NB4 (cell line): ENCODE results near the gene NUBP2.

Source experiments
- POLR2A ChIP-seq: IDR thresholded peaks from 2 replicates; pipeline ENCODE4 v1.6.1; 2011; ENCODE audit warnings: mild to moderate bottlenecking; ENCODE audit not compliant: insufficient read length; ENCODE audit errors: extremely low read depth
- TF ChIP-seq, protein P1 (sequence below): IDR thresholded peaks from one replicate; pipeline ENCODE4 v1.5.1; 2012; ENCODE audit warnings: low read depth, low read length

DNA sequence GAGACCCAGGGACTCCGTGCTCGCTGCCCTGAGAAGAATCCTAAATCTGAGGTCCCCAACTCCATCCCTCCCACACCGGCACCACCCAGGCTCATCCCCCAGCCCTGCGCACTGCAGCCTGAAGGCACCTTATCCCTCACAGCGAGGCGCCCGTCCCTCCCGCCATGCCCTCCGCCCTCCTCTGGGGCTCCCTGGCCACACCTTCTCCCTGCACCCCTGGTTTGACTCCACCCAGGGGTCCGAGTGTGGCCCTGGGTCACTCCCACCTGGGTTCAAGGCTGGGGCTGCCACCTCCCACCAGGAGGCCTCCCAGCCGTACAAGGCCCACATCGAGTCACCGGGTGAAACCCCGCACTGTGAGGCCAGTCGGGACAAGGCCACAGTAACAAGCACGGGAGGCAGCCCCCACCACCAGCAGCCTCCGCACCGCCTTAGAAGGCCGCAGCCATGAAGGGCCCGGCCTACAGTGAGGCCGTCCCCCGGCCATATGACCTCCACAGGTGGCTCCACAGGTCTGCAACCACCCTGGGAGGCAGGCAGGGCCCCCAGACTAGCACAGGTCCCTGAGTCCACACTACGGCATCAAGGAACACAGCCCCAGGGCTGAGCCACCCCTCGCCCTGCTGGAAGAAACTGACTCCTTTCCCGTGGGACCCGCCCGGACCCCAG, 35.6 kb downstream of the NUBP2 start:
- no peak for TF ChIP-seq POLR2A
- TF ChIP-seq, protein P1, sequence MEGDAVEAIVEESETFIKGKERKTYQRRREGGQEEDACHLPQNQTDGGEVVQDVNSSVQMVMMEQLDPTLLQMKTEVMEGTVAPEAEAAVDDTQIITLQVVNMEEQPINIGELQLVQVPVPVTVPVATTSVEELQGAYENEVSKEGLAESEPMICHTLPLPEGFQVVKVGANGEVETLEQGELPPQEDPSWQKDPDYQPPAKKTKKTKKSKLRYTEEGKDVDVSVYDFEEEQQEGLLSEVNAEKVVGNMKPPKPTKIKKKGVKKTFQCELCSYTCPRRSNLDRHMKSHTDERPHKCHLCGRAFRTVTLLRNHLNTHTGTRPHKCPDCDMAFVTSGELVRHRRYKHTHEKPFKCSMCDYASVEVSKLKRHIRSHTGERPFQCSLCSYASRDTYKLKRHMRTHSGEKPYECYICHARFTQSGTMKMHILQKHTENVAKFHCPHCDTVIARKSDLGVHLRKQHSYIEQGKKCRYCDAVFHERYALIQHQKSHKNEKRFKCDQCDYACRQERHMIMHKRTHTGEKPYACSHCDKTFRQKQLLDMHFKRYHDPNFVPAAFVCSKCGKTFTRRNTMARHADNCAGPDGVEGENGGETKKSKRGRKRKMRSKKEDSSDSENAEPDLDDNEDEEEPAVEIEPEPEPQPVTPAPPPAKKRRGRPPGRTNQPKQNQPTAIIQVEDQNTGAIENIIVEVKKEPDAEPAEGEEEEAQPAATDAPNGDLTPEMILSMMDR = no peak
